Mesenchymal stem cell (in vitro differentiated cells and primary cell): ENCODE data around the gene MLKL.
A peak's percentile ranks its signal among the peaks of the same experiment; 100 is the strongest.

Experiments used
- DNase-seq: peaks from one replicate; pipeline ENCODE4 v3.0.0-alpha.2; 2013
- H2AFZ ChIP-seq: one replicate; pipeline ENCODE4 v1.6.1; 2013; ENCODE audit warnings: low read depth, mild to moderate bottlenecking, control low read depth, inconsistent platforms, low read length, moderate library complexity
- H2AK5ac ChIP-seq: 2 replicates; pipeline ENCODE4 v1.6.1; 2013; ENCODE audit warnings: low read length, moderate library complexity, mild to moderate bottlenecking, inconsistent platforms; ENCODE audit not compliant: severe bottlenecking
- H2BK120ac ChIP-seq: one replicate; pipeline ENCODE4 v1.6.1; 2013; ENCODE audit warnings: low read depth, mild to moderate bottlenecking, inconsistent platforms, low read length, moderate library complexity
- H2BK12ac ChIP-seq, 2 experiments: one replicate each; pipeline ENCODE4 v1.6.1; 2013; ENCODE audit warnings: inconsistent platforms in 2 of 2, low read length in 2 of 2, mild to moderate bottlenecking in 2 of 2, moderate library complexity in 2 of 2, control low read depth in 1 of 2
- H2BK15ac ChIP-seq: one replicate; pipeline ENCODE4 v1.6.1; 2013; ENCODE audit warnings: mild to moderate bottlenecking, low read depth, inconsistent platforms; ENCODE audit not compliant: poor library complexity, severe bottlenecking
- H2BK5ac ChIP-seq: 2 replicates; pipeline ENCODE4 v1.6.1; 2013; ENCODE audit warnings: low read depth, mild to moderate bottlenecking, low read length, control low read depth, inconsistent platforms; ENCODE audit not compliant: poor library complexity, severe bottlenecking
- H3K14ac ChIP-seq, 2 experiments: one replicate each; pipeline ENCODE4 v1.6.1; 2013; ENCODE audit warnings: inconsistent platforms in 2 of 2, low read length in 2 of 2, control low read depth in 1 of 2, mild to moderate bottlenecking in 1 of 2, moderate library complexity in 1 of 2
- H3K18ac ChIP-seq, 2 experiments: one replicate each; pipeline ENCODE4 v1.6.1; 2013; ENCODE audit warnings: inconsistent platforms in 2 of 2, low read length in 2 of 2, control low read depth in 1 of 2, low read depth in 1 of 2, mild to moderate bottlenecking in 1 of 2
- H3K23ac ChIP-seq, 2 experiments: one replicate each; pipeline ENCODE4 v1.6.1; 2013; ENCODE audit warnings: inconsistent platforms in 2 of 2, low read length in 2 of 2, mild to moderate bottlenecking in 2 of 2, moderate library complexity in 2 of 2, control low read depth in 1 of 2
- H3K27ac ChIP-seq: 2 replicates; pipeline ENCODE4 v1.5.1; 2013; ENCODE audit warnings: mild to moderate bottlenecking, moderate library complexity, low read length, control low read depth, inconsistent platforms; ENCODE audit not compliant: poor library complexity, severe bottlenecking
- H3K27me3 ChIP-seq, 2 experiments: 2 replicates each; pipeline versions ENCODE4 v1.6.1 to v1.7.0; 2013; ENCODE audit warnings: low read length in 2 of 2, mild to moderate bottlenecking in 2 of 2, moderate library complexity in 2 of 2, control low read depth in 1 of 2, inconsistent platforms in 1 of 2; ENCODE audit not compliant: control insufficient read depth in 1 of 2, insufficient read depth in 1 of 2
- H3K36me3 ChIP-seq, 2 experiments: 2 replicates each; pipeline versions ENCODE4 v1.6.1 to v1.7.0; 2013; ENCODE audit warnings: low read length in 2 of 2, control low read depth in 1 of 2, inconsistent platforms in 1 of 2, low read depth in 1 of 2, mild to moderate bottlenecking in 1 of 2; ENCODE audit not compliant: insufficient read depth in 2 of 2, control insufficient read depth in 1 of 2
- H3K4ac ChIP-seq, 2 experiments: one replicate each; pipeline ENCODE4 v1.6.1; 2013; ENCODE audit warnings: inconsistent platforms in 2 of 2, low read length in 2 of 2, mild to moderate bottlenecking in 2 of 2, moderate library complexity in 2 of 2, control low read depth in 1 of 2, low read depth in 1 of 2
- H3K4me1 ChIP-seq: 2 replicates; pipeline ENCODE4 v1.6.1; 2013; ENCODE audit warnings: low read depth, low read length, control low read depth; ENCODE audit not compliant: control insufficient read depth, insufficient read depth
- H3K4me2 ChIP-seq: 2 replicates; pipeline ENCODE4 v1.6.1; 2013; ENCODE audit warnings: low read length, mild to moderate bottlenecking, inconsistent platforms; ENCODE audit not compliant: poor library complexity, severe bottlenecking
- H3K4me3 ChIP-seq, 2 experiments: 2 replicates each; pipeline versions ENCODE4 v1.5.1 to v1.7.0; 2013; ENCODE audit warnings: low read length in 2 of 2, mild to moderate bottlenecking in 2 of 2, control low read depth in 1 of 2, low read depth in 1 of 2; ENCODE audit not compliant: insufficient read depth in 1 of 2
- H3K79me1 ChIP-seq: replicated peaks from 2 replicates; pipeline ENCODE4 v1.6.1; 2013; ENCODE audit warnings: mild to moderate bottlenecking, control low read depth, low read length, inconsistent platforms; ENCODE audit not compliant: poor library complexity, severe bottlenecking
- H3K9ac ChIP-seq: 2 replicates; pipeline ENCODE4 v1.7.0; 2013; ENCODE audit warnings: mild to moderate bottlenecking, low read length, moderate library complexity
- H3K9me3 ChIP-seq: 2 replicates; pipeline ENCODE4 v1.7.0; 2013; ENCODE audit warnings: mild to moderate bottlenecking, low read length; ENCODE audit not compliant: control insufficient read depth
- H4K8ac ChIP-seq: one replicate; pipeline ENCODE4 v1.6.1; 2013; ENCODE audit warnings: inconsistent platforms, mild to moderate bottlenecking, low read length, moderate library complexity
- H4K91ac ChIP-seq: one replicate; pipeline ENCODE4 v1.6.1; 2013; ENCODE audit warnings: mild to moderate bottlenecking, low read length, inconsistent platforms
- WGBS: methylation state at CpG from one replicate; pipeline ENCODE4 v1.1.7; 2013; ENCODE audit warnings: mixed read lengths; 5-methylcytosine and 5-hydroxymethylcytosine counted together

Gene MLKL

GRCh38 chr16:74666425-74667254 lies 34.0 kb downstream of the MLKL start, which contains the start of gene RFWD3:
RFWD3 (minus strand) TSS chr16:74666877; CDS start chr16:74661449, 5,428 bp downstream.
- Histone ChIP-seq H3K18ac (peak within 1 kb of the TSS; percentile 48 to 62), H3K4me3 (peak within 1 kb of the TSS; percentile 91 to 95), H4K91ac (peak within 1 kb of the TSS; percentile 11), H2BK12ac (no peak within 1 kb of the TSS), H2AFZ (peak within 1 kb of the TSS; percentile 83), H3K36me3 (peaks cover 15 to 36% of the 10 kb centered on the region in 2 experiments), H3K27ac (peak within 1 kb of the TSS; percentile 85), H3K9ac (peak within 1 kb of the TSS; percentile 97), H2BK5ac (no peak within 1 kb of the TSS), H4K8ac (peak within 1 kb of the TSS; percentile 89), H3K9me3 (no peaks in the 10 kb centered on the region), H3K14ac (peak within 1 kb of the TSS in 1 of 2 experiments; percentile 64), H3K79me1 (peaks cover 12% of the 10 kb centered on the region), H3K27me3 (peaks cover 0 to under 1% of the 10 kb centered on the region in 2 experiments), H3K4me1 (peaks cover 9% of the 10 kb centered on the region), H2BK120ac (peak within 1 kb of the TSS; percentile 34), H3K4ac (peak within 1 kb of the TSS; percentile 75 to 93), H2AK5ac (no peak within 1 kb of the TSS), H3K23ac (no peak within 1 kb of the TSS), H2BK15ac (peak within 1 kb of the TSS; percentile 90), H3K4me2 (peak within 1 kb of the TSS; percentile 95)
- under 1% methylated on average over 57 of the region's 63 CpGs for whole genome bisulfite sequencing
- DNase-seq = peak; percentile 99

GRCh38 chr16:74666010-74666421 lies 34.6 kb downstream of the MLKL start:
- Histone ChIP-seq H2BK120ac (no peak overlapping the region), H2BK12ac (no peak overlapping the region), H3K4me2 (peak overlapping the region; percentile 95), H4K91ac (no peak overlapping the region), H2AFZ (peak overlapping the region; percentile 48), H3K36me3 (peaks cover 17 to 38% of the 10 kb centered on the region in 2 experiments), H3K23ac (no peak overlapping the region), H2AK5ac (no peak overlapping the region), H3K18ac (peak overlapping the region in 1 of 2 experiments; percentile 21), H4K8ac (no peak overlapping the region), H3K4me3 (peak overlapping the region; percentile 91 to 95), H3K14ac (no peak overlapping the region), H3K4me1 (peaks cover 11% of the 10 kb centered on the region), H3K4ac (peak overlapping the region; percentile 75 to 93), H2BK15ac (no peak overlapping the region), H3K79me1 (peaks cover 12% of the 10 kb centered on the region), H3K9me3 (no peaks in the 10 kb centered on the region), H3K27me3 (no peaks in the 10 kb centered on the region), H3K27ac (no peak overlapping the region), H3K9ac (peak overlapping the region; percentile 97), H2BK5ac (no peak overlapping the region)
- WGBS = 13% methylated on average over 6 of the region's 8 CpGs
- DNase-seq = no peak

GRCh38 chr16:74661064-74661463 lies 39.6 kb downstream of the MLKL start:
- Histone ChIP-seq H3K23ac (no peak overlapping the region), H3K9me3 (no peaks in the 10 kb centered on the region), H3K79me1 (peaks cover 13% of the 10 kb centered on the region), H3K4me2 (no peak overlapping the region), H4K91ac (no peak overlapping the region), H2AFZ (no peak overlapping the region), H2BK5ac (no peak overlapping the region), H3K14ac (no peak overlapping the region), H3K27me3 (no peaks in the 10 kb centered on the region), H2BK120ac (no peak overlapping the region), H3K27ac (no peak overlapping the region), H2BK15ac (no peak overlapping the region), H2AK5ac (no peak overlapping the region), H3K4me3 (no peak overlapping the region), H3K4me1 (peaks cover 13% of the 10 kb centered on the region), H3K18ac (no peak overlapping the region), H3K36me3 (peaks cover 34 to 75% of the 10 kb centered on the region in 2 experiments), H3K9ac (no peak overlapping the region), H4K8ac (no peak overlapping the region), H3K4ac (no peak overlapping the region), H2BK12ac (no peak overlapping the region)
- DNase-seq = no peak
- WGBS = 99% methylated on average over 4 of the region's 5 CpGs

- no peak overlapping the region for H2BK120ac ChIP-seq
- no peak overlapping the region for H2AFZ ChIP-seq
- H4K91ac ChIP-seq = no peak overlapping the region
- no peak overlapping the region for H3K18ac ChIP-seq
- H3K9ac ChIP-seq = no peak overlapping the region
- no peaks in the 10 kb centered on the region for H3K27me3 ChIP-seq
- no peak overlapping the region for H2BK12ac ChIP-seq
- H2BK15ac ChIP-seq = no peak overlapping the region
- H3K4me2 ChIP-seq = no peak overlapping the region
- peaks cover 34 to 75% of the 10 kb centered on the region in 2 experiments for H3K36me3 ChIP-seq
- no peak overlapping the region for H3K27ac ChIP-seq
- no peak overlapping the region for H3K23ac ChIP-seq
- H3K14ac ChIP-seq = no peak overlapping the region
- WGBS = 100% methylated on average over 1 of the region's 4 CpGs
- H3K4ac ChIP-seq = no peak overlapping the region
- peaks cover 9% of the 10 kb centered on the region for H3K4me1 ChIP-seq
- H3K9me3 ChIP-seq = no peaks in the 10 kb centered on the region
- H2BK5ac ChIP-seq = no peak overlapping the region
- H3K4me3 ChIP-seq = no peak overlapping the region
- H2AK5ac ChIP-seq = no peak overlapping the region
- peaks cover 13% of the 10 kb centered on the region for H3K79me1 ChIP-seq
- DNase-seq = no peak
- H4K8ac ChIP-seq = no peak overlapping the region
Measured at GRCh38 chr16:74660383-74660782, 40.3 kb downstream of the MLKL start.
